NCI-H526 treated with DMSO at 0.1 percent for 48 hours (cell line): ENCODE data around the gene ABCC4.
"Not testable (repeated sequence)": the region's sequence is repeated elsewhere in the genome, so short reads cannot be mapped to it uniquely, and the experiment has no call there.

Experiments used
- DNase-seq: peaks from one replicate; lab custom pipeline; 2025; lab: John Stamatoyannopoulos, UW

The ABCC4 gene

GRCh38 chr13:95231393-95231792 is 69.9 kb downstream of the ABCC4 start:
- DNase-seq, result no peak

GRCh38 chr13:95229855-95230254 is 71.4 kb downstream of the ABCC4 start:
- DNase-seq, result no peak

- DNase-seq, result no peak
These were observed 73.1 kb downstream of the ABCC4 start for GRCh38 chr13:95228130-95228529.

- DNase-seq, result no peak
These were observed 74.1 kb downstream of the ABCC4 start for GRCh38 chr13:95226932-95227695.

- DNase-seq, result no peak
These were observed 74.8 kb downstream of the ABCC4 start for GRCh38 chr13:95226476-95226875.

- DNase-seq, result no peak
These were observed 75.2 kb downstream of the ABCC4 start for GRCh38 chr13:95226050-95226449.

GRCh38 chr13:95224064-95224463 is 77.2 kb downstream of the ABCC4 start:
- no peak for DNase-seq

GRCh38 chr13:95222733-95223018 is 78.6 kb downstream of the ABCC4 start:
- no peak for DNase-seq

GRCh38 chr13:95221971-95222732 is 79.1 kb downstream of the ABCC4 start:
- DNase-seq, result no peak

GRCh38 chr13:95220611-95221010 is 80.6 kb downstream of the ABCC4 start:
- no peak for DNase-seq

- DNase-seq, result no peak
These were observed 83.1 kb downstream of the ABCC4 start for GRCh38 chr13:95217920-95218830.

- no peak for DNase-seq
These were observed 85.1 kb downstream of the ABCC4 start for GRCh38 chr13:95216182-95216581.

- DNase-seq, result no peak
These were observed 88.0 kb downstream of the ABCC4 start for GRCh38 chr13:95212983-95213850.

GRCh38 chr13:95209109-95209508 is 92.1 kb downstream of the ABCC4 start:
- DNase-seq, result no peak

GRCh38 chr13:95207769-95208366 is 93.4 kb downstream of the ABCC4 start:
- no peak for DNase-seq

GRCh38 chr13:95206116-95206515 is 95.1 kb downstream of the ABCC4 start:
- no peak for DNase-seq

- no peak for DNase-seq
These were observed 97.0 kb downstream of the ABCC4 start for GRCh38 chr13:95204231-95204765.

GRCh38 chr13:95201814-95202651 is 99.2 kb downstream of the ABCC4 start:
- DNase-seq, result no peak

- DNase-seq, result not testable (repeated sequence)
These were observed 100.8 kb downstream of the ABCC4 start for GRCh38 chr13:95200386-95200957.

GRCh38 chr13:95199896-95200295 is 101.4 kb downstream of the ABCC4 start:
- DNase-seq, result no peak
